ENCODE results near the gene NSMF. TPM values are rescaled to one million over a fixed set of nuclear protein-coding genes. Genes with fewer than 3 reads are reported as not detected.
"Not testable (repeated sequence)": the region's sequence is repeated elsewhere in the genome, so short reads cannot be mapped to it uniquely, and the experiment has no call there.

Gene NSMF
- total and polyA plus RNA-seq, 12 donors, result 5.3 to 29.3 (median 10.9) TPM

DNA sequence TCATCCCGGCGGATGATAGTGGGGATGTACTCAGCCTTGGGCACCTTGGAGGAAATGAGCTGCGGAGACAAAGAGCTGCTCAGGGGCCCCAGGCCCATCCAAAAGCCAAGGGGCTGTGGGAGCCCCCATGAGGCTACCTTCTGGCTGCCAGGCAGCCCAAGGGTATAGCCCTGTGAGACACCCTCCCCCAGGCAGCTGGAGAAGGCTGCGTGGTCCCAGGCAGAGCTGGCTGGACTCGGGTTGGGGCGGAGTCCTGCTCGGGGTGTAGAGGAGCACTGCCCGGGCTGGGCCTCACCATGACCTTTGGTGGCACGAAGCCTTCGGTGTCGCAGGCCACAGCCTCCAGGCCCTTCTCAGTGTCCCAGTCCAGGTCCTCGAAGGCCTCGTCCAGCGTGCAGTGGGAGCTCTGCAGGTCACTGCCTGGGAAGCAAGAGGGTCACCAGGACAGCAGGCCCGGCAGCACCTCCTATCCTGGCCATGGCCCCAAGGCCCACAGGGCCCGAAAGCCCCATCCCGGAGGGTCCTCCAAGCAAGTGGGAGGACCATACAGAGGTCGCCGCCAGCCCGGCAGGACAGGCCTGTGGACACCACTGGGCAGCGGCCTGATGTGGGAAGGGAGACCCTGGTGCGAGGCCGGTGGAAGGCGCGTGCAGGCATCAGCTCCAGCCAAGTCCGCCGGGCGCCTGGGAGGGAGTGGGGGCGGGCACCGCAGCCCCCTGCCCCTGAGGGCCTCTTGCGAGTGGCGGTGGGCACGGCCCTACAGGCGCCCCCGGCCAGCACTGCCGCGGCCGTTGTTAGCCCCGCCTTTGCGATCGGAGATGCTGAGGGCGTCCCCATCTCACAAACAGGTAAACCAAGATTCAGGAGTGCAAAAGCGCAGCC is 6.1 kb downstream of the NSMF start:
- peaks cover 0 to 46% (median 0%) of the 10 kb centered on the region in 9 donors for H3K36me3 ChIP-seq
- intact Hi-C loops (cut with DNase I), result loop anchor here in 1 of 10 donors (10.0 kb wide), 1 partner anchor 152 kb away; the partner anchor contains the start of gene ARRDC1
- H3K4me3 ChIP-seq, result peak overlapping the region in 6 of 10 donors; percentile 25 to 45 (median 34)
- no peaks in the 10 kb centered on the region for H3K9me3 ChIP-seq
- ATAC-seq, result peak in 1 of 8 donors; percentile 18
- H3K4me1 ChIP-seq, result peaks cover 8 to 24% (median 16%) of the 10 kb centered on the region in 9 donors
- H3K27me3 ChIP-seq, result no peaks in the 10 kb centered on the region
- TF ChIP-seq, protein P1, sequence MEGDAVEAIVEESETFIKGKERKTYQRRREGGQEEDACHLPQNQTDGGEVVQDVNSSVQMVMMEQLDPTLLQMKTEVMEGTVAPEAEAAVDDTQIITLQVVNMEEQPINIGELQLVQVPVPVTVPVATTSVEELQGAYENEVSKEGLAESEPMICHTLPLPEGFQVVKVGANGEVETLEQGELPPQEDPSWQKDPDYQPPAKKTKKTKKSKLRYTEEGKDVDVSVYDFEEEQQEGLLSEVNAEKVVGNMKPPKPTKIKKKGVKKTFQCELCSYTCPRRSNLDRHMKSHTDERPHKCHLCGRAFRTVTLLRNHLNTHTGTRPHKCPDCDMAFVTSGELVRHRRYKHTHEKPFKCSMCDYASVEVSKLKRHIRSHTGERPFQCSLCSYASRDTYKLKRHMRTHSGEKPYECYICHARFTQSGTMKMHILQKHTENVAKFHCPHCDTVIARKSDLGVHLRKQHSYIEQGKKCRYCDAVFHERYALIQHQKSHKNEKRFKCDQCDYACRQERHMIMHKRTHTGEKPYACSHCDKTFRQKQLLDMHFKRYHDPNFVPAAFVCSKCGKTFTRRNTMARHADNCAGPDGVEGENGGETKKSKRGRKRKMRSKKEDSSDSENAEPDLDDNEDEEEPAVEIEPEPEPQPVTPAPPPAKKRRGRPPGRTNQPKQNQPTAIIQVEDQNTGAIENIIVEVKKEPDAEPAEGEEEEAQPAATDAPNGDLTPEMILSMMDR (IDR thresholded peaks at IDR 0.05), result no peak
- 89 to 90% methylated on average over 43 of the region's 43 CpGs for WGBS, 2 donors
- no peak overlapping the region for H3K27ac ChIP-seq
- no peak for DNase-seq

DNA sequence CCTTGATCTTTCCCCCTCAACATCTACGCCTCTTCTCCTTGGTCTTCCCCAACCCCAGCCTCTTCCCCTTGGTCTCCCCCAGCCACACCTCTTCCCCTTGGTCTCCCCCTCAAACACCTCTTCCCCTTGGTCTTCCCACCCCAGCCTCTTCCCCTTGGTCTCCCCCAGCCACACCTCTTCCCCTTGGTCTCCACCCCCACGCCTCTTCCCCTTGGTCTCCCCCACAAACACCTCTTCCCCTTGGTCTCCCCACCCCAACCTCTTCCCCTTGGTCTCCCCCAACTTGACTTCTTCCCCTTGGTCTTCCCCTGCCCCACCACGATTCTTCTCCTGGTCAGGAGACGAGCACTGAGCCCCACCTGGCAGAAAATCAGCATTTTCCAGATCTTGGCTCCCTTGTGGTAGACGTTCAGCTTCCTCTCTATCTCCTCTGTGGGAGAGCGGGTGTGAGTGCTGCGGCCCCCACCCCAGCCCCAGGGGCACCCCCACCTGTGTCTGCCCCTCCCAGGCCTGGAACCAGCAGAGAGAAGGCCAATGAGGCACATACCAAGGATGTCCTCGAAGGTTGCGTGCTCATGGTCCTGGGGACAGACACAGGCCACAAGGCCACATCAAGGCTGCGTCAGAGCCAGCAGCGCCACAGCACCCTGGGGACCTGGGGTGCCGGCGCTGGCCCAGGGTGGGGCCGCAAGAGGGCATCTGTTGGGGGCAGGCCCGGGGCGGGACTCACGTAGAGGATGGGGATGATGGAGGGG is 7.0 kb downstream of the NSMF start:
- no peaks in the 10 kb centered on the region for H3K27me3 ChIP-seq
- no peaks in the 10 kb centered on the region for H3K9me3 ChIP-seq
- H3K4me1 ChIP-seq, result peaks cover 8 to 21% (median 13%) of the 10 kb centered on the region in 9 donors
- no peak for ATAC-seq
- DNase-seq, result no peak
- H3K27ac ChIP-seq, result no peak overlapping the region
- TF ChIP-seq, protein P1 (IDR thresholded peaks at IDR 0.05), result no peak
- no peak overlapping the region for H3K4me3 ChIP-seq
- intact Hi-C loops (cut with DNase I), result loop anchor here in 1 of 10 donors (10.0 kb wide), 1 partner anchor 153 kb away; the partner anchor contains the start of gene ARRDC1
- H3K36me3 ChIP-seq, result peaks cover 0 to 41% (median 0%) of the 10 kb centered on the region in 9 donors
- WGBS, 2 donors, result 91 to 96% methylated on average over 17 of the region's 17 CpGs

GRCh38 chr9:137451264-137452005 is 7.7 kb downstream of the NSMF start:
- H3K9me3 ChIP-seq, DNase-seq, H3K4me3 ChIP-seq, ATAC-seq, H3K27me3 ChIP-seq, H3K27ac ChIP-seq: not testable (repeated sequence)
- WGBS, 2 donors, result 93 to 97% methylated on average over 11 to 13 of the region's 31 CpGs
- Histone ChIP-seq H3K36me3 (peaks cover 0 to 34% (median 0%) of the 10 kb centered on the region in 9 donors), H3K4me1 (peaks cover 8 to 21% (median 13%) of the 10 kb centered on the region in 9 donors)
- intact Hi-C loops (cut with DNase I), result loop anchor here in 1 of 10 donors (10.0 kb wide), 1 partner anchor 153 kb away; the partner anchor contains the start of gene ARRDC1

GRCh38 chr9:137450539-137451222 is 8.5 kb downstream of the NSMF start:
- H3K4me1 ChIP-seq, result peaks cover 8 to 25% (median 13%) of the 10 kb centered on the region in 9 donors
- DNase-seq, H3K9me3 ChIP-seq, H3K4me3 ChIP-seq, H3K27ac ChIP-seq, H3K27me3 ChIP-seq, ATAC-seq: not testable (repeated sequence)
- intact Hi-C loops (cut with DNase I), result loop anchor here in 1 of 10 donors (10.0 kb wide), 1 partner anchor 154 kb away; the partner anchor contains the start of gene ARRDC1
- 88 to 92% methylated on average over 20 of the region's 24 CpGs for WGBS, 2 donors
- peaks cover 0 to 29% (median 0%) of the 10 kb centered on the region in 9 donors for H3K36me3 ChIP-seq
